ENCODE data around the gene LTF.

Gene LTF

DNA sequence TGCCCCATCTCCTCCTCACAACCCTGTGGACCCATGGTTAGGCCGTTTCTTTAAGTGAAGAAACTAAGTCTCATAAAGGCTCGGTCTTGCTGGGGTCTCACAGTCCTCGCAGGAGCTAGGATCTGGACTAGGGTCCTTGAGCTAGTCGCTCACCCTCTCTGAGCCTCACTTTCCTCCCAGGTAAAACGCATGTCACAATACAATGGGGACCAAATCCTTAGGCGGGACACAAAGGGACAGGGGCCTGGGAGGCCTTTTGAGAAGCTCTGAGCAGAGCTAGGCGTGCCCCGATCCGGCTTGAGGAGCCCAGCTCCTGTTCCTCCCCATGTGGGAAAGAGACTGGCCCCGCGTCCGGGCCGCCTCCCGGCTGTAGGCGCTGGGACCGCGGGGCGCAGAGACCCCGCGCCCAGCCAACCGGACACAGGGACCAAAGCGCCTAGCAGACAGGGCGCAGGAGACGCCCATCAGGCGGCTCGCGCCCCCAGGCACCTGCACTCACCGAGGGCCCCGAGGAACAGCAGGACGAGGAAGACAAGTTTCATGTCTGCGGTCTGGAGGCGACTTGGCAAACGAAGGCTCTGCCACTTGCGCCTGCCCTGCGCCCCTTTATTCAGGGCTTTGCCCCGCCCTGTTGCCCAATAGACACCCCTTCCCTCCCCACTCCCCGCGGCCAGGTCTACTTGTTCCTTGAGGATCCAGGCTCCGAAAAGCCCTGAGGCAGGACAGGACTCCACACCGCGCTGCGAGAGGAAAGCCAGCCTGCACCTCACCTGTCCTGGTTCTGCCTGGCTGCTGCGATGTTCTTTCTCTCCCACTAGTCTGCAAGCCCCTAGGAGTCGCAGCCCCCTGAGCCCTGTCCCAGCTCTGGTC, at the start of gene LTF:
Gene LTF (minus strand): TSS at position 580 of the 870 bp plus-strand sequence. CDS start 38 bp downstream, at position 542.
- intact Hi-C loops (cut with DNase I; ENCODE audit: low total_unique reads): no loop called here
- no peak within 1 kb of the TSS for H3K27ac ChIP-seq
- no peak within 1 kb of the TSS for H3K4me3 ChIP-seq

DNA sequence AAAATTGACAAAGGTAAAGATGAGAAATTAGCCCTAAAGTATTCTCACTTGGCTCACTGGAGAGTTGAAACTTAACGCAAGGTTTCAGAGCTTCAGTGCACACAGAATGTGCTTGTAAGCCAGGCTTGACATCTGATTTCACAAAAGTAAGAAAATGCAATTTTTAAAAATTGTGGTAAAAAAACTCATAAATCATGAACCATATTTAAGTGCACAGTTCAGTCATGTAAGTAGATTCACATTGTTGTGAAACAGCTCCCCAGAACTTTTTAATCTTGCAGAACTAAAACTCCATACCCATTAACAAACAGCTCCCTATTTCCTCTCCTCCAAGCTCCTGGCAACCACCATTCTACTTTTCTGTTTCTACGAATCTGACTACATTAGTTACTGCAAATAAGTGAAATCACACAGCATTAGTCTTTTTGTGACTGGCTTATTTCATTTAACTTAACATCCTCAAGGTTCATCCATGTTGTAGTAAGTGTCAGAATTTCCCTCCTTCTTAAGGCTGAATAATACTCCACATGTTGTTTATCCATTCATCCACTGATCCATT, 47.6 kb upstream of the LTF start:
- H3K36me3 ChIP-seq: no peaks in the 10 kb centered on the region
- H3K4me1 ChIP-seq: no peaks in the 10 kb centered on the region
- no peak for DNase-seq

More for the DNA sequence above, at the start of gene LTF:
- Histone ChIP-seq H3K4me1 (peaks cover 0 to 8% (median 4%) of the 10 kb centered on the region in 4 donors), H3K27me3 (peaks cover 0 to 40% of the 10 kb centered on the region in 2 donors), H3K36me3 (no peaks in the 10 kb centered on the region), H3K9me3 (no peaks in the 10 kb centered on the region)
- DNase-seq: no peak
- TF ChIP-seq, protein P1, sequence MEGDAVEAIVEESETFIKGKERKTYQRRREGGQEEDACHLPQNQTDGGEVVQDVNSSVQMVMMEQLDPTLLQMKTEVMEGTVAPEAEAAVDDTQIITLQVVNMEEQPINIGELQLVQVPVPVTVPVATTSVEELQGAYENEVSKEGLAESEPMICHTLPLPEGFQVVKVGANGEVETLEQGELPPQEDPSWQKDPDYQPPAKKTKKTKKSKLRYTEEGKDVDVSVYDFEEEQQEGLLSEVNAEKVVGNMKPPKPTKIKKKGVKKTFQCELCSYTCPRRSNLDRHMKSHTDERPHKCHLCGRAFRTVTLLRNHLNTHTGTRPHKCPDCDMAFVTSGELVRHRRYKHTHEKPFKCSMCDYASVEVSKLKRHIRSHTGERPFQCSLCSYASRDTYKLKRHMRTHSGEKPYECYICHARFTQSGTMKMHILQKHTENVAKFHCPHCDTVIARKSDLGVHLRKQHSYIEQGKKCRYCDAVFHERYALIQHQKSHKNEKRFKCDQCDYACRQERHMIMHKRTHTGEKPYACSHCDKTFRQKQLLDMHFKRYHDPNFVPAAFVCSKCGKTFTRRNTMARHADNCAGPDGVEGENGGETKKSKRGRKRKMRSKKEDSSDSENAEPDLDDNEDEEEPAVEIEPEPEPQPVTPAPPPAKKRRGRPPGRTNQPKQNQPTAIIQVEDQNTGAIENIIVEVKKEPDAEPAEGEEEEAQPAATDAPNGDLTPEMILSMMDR (IDR thresholded peaks at IDR 0.05): no peak

DNA sequence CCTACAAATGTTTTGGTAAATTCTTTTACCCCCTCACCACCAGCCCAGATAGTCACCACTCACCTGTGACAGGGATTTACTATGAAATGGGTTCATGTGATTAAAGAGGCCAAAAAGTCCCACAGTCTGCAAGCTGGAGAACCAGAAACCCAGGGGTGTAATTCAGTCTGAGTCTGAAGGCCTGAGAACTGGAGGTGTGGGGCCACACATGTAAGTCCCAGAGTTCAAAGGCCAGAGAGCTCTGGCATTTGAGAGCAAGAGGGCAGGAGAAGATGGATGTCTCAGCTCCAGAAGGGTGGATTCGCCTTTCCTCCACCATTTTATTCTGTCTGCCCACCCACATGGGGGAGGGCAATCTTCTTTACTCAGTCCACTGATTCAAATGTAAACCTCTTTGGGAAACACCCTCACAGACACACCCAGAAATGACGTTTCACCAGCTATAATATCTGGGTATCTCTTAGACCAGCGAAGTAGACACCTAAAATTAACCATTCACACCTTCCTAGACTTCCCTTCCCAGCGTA, 45.0 kb upstream of the LTF start:
- H3K27ac ChIP-seq: no peak overlapping the region
- no peaks in the 10 kb centered on the region for H3K4me1 ChIP-seq
- DNase-seq: no peak
- H3K27me3 ChIP-seq: peaks cover 0 to 11% of the 10 kb centered on the region in 2 donors
- H3K4me3 ChIP-seq: no peak overlapping the region
- intact Hi-C loops (cut with DNase I; ENCODE audit: low total_unique reads): no loop called here
- TF ChIP-seq, protein P1 (IDR thresholded peaks at IDR 0.05): no peak
- no peaks in the 10 kb centered on the region for H3K36me3 ChIP-seq
- no peaks in the 10 kb centered on the region for H3K9me3 ChIP-seq

More for the DNA sequence above, 47.6 kb upstream of the LTF start:
- no peak overlapping the region for H3K27ac ChIP-seq
- TF ChIP-seq, protein P1 (IDR thresholded peaks at IDR 0.05): no peak
- H3K27me3 ChIP-seq: peaks cover 0 to 3% of the 10 kb centered on the region in 2 donors
- H3K9me3 ChIP-seq: no peaks in the 10 kb centered on the region
- intact Hi-C loops (cut with DNase I; ENCODE audit: low total_unique reads): no loop called here
- H3K4me3 ChIP-seq: no peak overlapping the region

- TF ChIP-seq, protein P1 (IDR thresholded peaks at IDR 0.05): no peak
- Histone ChIP-seq H3K4me3 (no peak overlapping the region), H3K27me3 (peaks cover 0 to 11% of the 10 kb centered on the region in 2 donors), H3K27ac (no peak overlapping the region), H3K9me3 (no peaks in the 10 kb centered on the region), H3K36me3 (no peaks in the 10 kb centered on the region), H3K4me1 (no peaks in the 10 kb centered on the region)
- DNase-seq: no peak
- intact Hi-C loops (cut with DNase I; ENCODE audit: low total_unique reads): no loop called here
Observed at GRCh38 chr3:46508850-46509591, 44.3 kb upstream of the LTF start.

DNA sequence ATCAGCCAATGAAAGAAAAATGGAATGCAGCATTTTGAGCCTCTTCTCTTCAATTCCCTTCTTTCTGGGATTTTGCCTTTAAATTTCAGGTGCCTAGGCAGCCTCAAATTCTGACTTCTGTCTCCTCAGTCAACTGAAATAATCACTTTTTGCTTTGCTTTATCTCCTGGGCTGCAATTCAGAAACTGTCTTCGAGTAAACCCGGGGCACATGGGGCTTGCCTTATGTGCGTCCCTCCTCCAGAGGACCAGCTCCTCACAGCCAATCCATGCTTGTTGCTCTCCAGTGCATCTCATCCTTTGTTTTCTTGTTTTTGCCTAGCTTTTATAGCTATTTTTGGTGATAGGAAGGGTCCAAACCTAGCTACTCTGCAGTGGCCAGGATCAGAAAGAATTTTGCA, 41.8 kb upstream of the LTF start:
- no peaks in the 10 kb centered on the region for H3K9me3 ChIP-seq
- no peak overlapping the region for H3K4me3 ChIP-seq
- TF ChIP-seq, protein P1 (IDR thresholded peaks at IDR 0.05): no peak
- no peaks in the 10 kb centered on the region for H3K4me1 ChIP-seq
- H3K27ac ChIP-seq: no peak overlapping the region
- intact Hi-C loops (cut with DNase I; ENCODE audit: low total_unique reads): no loop called here
- no peaks in the 10 kb centered on the region for H3K36me3 ChIP-seq
- H3K27me3 ChIP-seq: peaks cover 0 to 11% of the 10 kb centered on the region in 2 donors
- DNase-seq: no peak
